ENCODE measurements around the gene TMEM201.

The TMEM201 gene

GRCh38 chr1:9580942-9581341 lies 7.8 kb upstream of the TMEM201 start:
- DNase-seq: no peak

GRCh38 chr1:9586147-9586766 lies 2.5 kb upstream of the TMEM201 start:
- no peak for DNase-seq

GRCh38 chr1:9589144-9589718 lies 520 bp downstream of the TMEM201 start:
- no peak for DNase-seq

- no peak for DNase-seq
These were observed 1.0 kb downstream of the TMEM201 start for GRCh38 chr1:9589719-9590157.

- DNase-seq: no peak
These were observed 1.5 kb downstream of the TMEM201 start for GRCh38 chr1:9590201-9590600.

- no peak for DNase-seq
These were observed 2.4 kb downstream of the TMEM201 start for GRCh38 chr1:9590945-9591668.

GRCh38 chr1:9591669-9592509 lies 3.2 kb downstream of the TMEM201 start:
- no peak for DNase-seq

- no peak for DNase-seq
These were observed 3.9 kb downstream of the TMEM201 start for GRCh38 chr1:9592510-9593075.

GRCh38 chr1:9593147-9593491 lies 4.4 kb downstream of the TMEM201 start:
- no peak for DNase-seq

- DNase-seq: no peak
These were observed 5.1 kb downstream of the TMEM201 start for GRCh38 chr1:9593492-9594465.

GRCh38 chr1:9594471-9595155 lies 5.9 kb downstream of the TMEM201 start:
- no peak for DNase-seq

- no peak for DNase-seq
These were observed 6.7 kb downstream of the TMEM201 start for GRCh38 chr1:9595156-9595967.

- no peak for DNase-seq
These were observed 7.2 kb downstream of the TMEM201 start for GRCh38 chr1:9595968-9596340.

GRCh38 chr1:9596415-9597123 lies 7.9 kb downstream of the TMEM201 start:
- no peak for DNase-seq

- no peak for DNase-seq
These were observed 8.9 kb downstream of the TMEM201 start for GRCh38 chr1:9597361-9598315.

- no peak for DNase-seq
These were observed 9.6 kb downstream of the TMEM201 start for GRCh38 chr1:9598316-9598700.

GRCh38 chr1:9599741-9600140 lies 11.0 kb downstream of the TMEM201 start:
- DNase-seq: no peak

Measured in NCI-H2107 (cell line).